H9 (cell line): Measurements from ENCODE around the gene H2BK1. TPM values are rescaled to one million over a fixed set of nuclear protein-coding genes. Genes with fewer than 3 reads are reported as not detected.

ENCODE experiments used
- DNase-seq: peaks from one replicate; pipeline ENCODE4 v3.0.0-alpha.2; 2017
- H2AFZ ChIP-seq: one replicate; pipeline ENCODE4 v1.6.1; 2013; ENCODE audit warnings: mild to moderate bottlenecking, low read length, control low read depth, moderate library complexity
- H2AK5ac ChIP-seq: 2 replicates; pipeline ENCODE4 v1.6.1; 2013; ENCODE audit warnings: low read length, control low read depth, mixed read lengths; ENCODE audit not compliant: insufficient read length
- H2BK120ac ChIP-seq: one replicate; pipeline ENCODE4 v1.6.1; 2013; ENCODE audit warnings: low read depth, mild to moderate bottlenecking, low read length, control low read depth, inconsistent platforms; ENCODE audit not compliant: poor library complexity, severe bottlenecking
- H2BK12ac ChIP-seq: 2 replicates; pipeline ENCODE4 v1.6.1; 2013; ENCODE audit warnings: low read length, control low read depth, mixed read lengths, low read depth; ENCODE audit not compliant: insufficient read length
- H2BK15ac ChIP-seq: 2 replicates; pipeline ENCODE4 v1.6.1; 2013; ENCODE audit warnings: low read depth, low read length, control low read depth
- H2BK20ac ChIP-seq: one replicate; pipeline ENCODE4 v1.6.1; 2013; ENCODE audit warnings: low read depth, mild to moderate bottlenecking, low read length, control low read depth, inconsistent platforms; ENCODE audit not compliant: poor library complexity, severe bottlenecking
- H2BK5ac ChIP-seq: 2 replicates; pipeline ENCODE4 v1.6.1; 2013; ENCODE audit warnings: low read length, control low read depth, mixed read lengths; ENCODE audit not compliant: insufficient read length
- H3K14ac ChIP-seq: 2 replicates; pipeline ENCODE4 v1.6.1; 2013; ENCODE audit warnings: low read length, control low read depth; ENCODE audit not compliant: insufficient read depth
- H3K18ac ChIP-seq: 2 replicates; pipeline ENCODE4 v1.6.1; 2013; ENCODE audit warnings: low read depth, mild to moderate bottlenecking, mixed read lengths, low read length, control low read depth; ENCODE audit not compliant: insufficient read length
- H3K23ac ChIP-seq: 2 replicates; pipeline ENCODE4 v1.6.1; 2013; ENCODE audit warnings: low read length, control low read depth, mixed read lengths, low read depth; ENCODE audit not compliant: insufficient read length
- H3K23me2 ChIP-seq: 2 replicates; pipeline ENCODE4 v1.6.1; 2013; ENCODE audit warnings: low read depth, mild to moderate bottlenecking, mixed read lengths, low read length, control low read depth; ENCODE audit not compliant: insufficient read length, poor library complexity, severe bottlenecking
- H3K27ac ChIP-seq: 2 replicates; pipeline ENCODE4 v1.5.1; 2013; ENCODE audit warnings: low read length, control low read depth, mixed read lengths, low read depth; ENCODE audit not compliant: insufficient read length
- H3K27me3 ChIP-seq: 2 replicates; pipeline ENCODE4 v1.6.1; 2013; ENCODE audit warnings: low read length, control low read depth, inconsistent platforms; ENCODE audit not compliant: insufficient read depth
- H3K4ac ChIP-seq: 2 replicates; pipeline ENCODE4 v1.6.1; 2013; ENCODE audit warnings: low read depth, mild to moderate bottlenecking, control low read depth, inconsistent platforms, low read length, moderate library complexity
- H3K4me1 ChIP-seq: 2 replicates; pipeline ENCODE4 v1.6.1; 2013; ENCODE audit warnings: low read length, control low read depth, inconsistent platforms; ENCODE audit not compliant: insufficient read depth
- H3K4me2 ChIP-seq: 2 replicates; pipeline ENCODE4 v1.6.1; 2013; ENCODE audit warnings: low read length, control low read depth, mixed read lengths; ENCODE audit not compliant: insufficient read length, insufficient read depth
- H3K56ac ChIP-seq: 2 replicates; pipeline ENCODE4 v1.6.1; 2013; ENCODE audit warnings: low read depth, mild to moderate bottlenecking, mixed read lengths, low read length, control low read depth; ENCODE audit not compliant: insufficient read length
- H3K79me1 ChIP-seq: 2 replicates; pipeline ENCODE4 v1.6.1; 2013; ENCODE audit warnings: low read depth, mild to moderate bottlenecking, moderate library complexity, low read length, control low read depth, inconsistent platforms; ENCODE audit not compliant: insufficient read depth, poor library complexity, severe bottlenecking
- H3K79me2 ChIP-seq: 2 replicates; pipeline ENCODE4 v1.6.1; 2013; ENCODE audit warnings: low read length, control low read depth, inconsistent platforms; ENCODE audit not compliant: insufficient read depth
- H3K9ac ChIP-seq: 2 replicates; pipeline ENCODE4 v1.6.1; 2013; ENCODE audit warnings: low read length, control low read depth, mixed read lengths; ENCODE audit not compliant: insufficient read length; ENCODE audit errors: extremely low read depth
- H3K9me3 ChIP-seq: one replicate; pipeline ENCODE4 v1.6.1; 2013; ENCODE audit warnings: low read depth, low read length, inconsistent platforms; ENCODE audit not compliant: control insufficient read depth
- H3T11ph ChIP-seq: one replicate; pipeline ENCODE4 v1.6.1; 2013; ENCODE audit warnings: mild to moderate bottlenecking, low read length, control low read depth, inconsistent platforms
- H4K20me1 ChIP-seq: one replicate; pipeline ENCODE4 v1.6.1; 2013; ENCODE audit not compliant: control insufficient read depth, insufficient read length, insufficient read depth
- H4K5ac ChIP-seq: 2 replicates; pipeline ENCODE4 v1.6.1; 2013; ENCODE audit warnings: low read depth, mild to moderate bottlenecking, mixed read lengths, low read length, control low read depth; ENCODE audit not compliant: insufficient read length
- H4K8ac ChIP-seq: replicated peaks from 2 replicates; pipeline ENCODE4 v1.6.1; 2013; ENCODE audit warnings: low read length, control low read depth, mixed read lengths, low read depth; ENCODE audit not compliant: insufficient read length
- H4K91ac ChIP-seq: 2 replicates; pipeline ENCODE4 v1.6.1; 2013; ENCODE audit warnings: low read depth, mild to moderate bottlenecking, moderate library complexity, mixed read lengths, low read length, control low read depth; ENCODE audit not compliant: insufficient read length
- H3K27ac Mint-ChIP-seq, 3 experiments: 2 replicates in 2 of 3; 3 replicates in 1 of 3; pipeline ENCODE4 v1.8.0; 2020 to 2021; ENCODE audit warnings: mixed read lengths in 3 of 3, mild to moderate bottlenecking in 1 of 3, moderate library complexity in 1 of 3
- H3K27me3 Mint-ChIP-seq: 2 replicates; pipeline ENCODE4 v1.8.0; 2021; ENCODE audit warnings: low read depth, mild to moderate bottlenecking, moderate library complexity, mixed read lengths
- H3K36me3 Mint-ChIP-seq, 3 experiments: 2 replicates in 2 of 3; 3 replicates in 1 of 3; pipeline ENCODE4 v1.8.0; 2020 to 2021; ENCODE audit warnings: low read depth in 3 of 3, mixed read lengths in 3 of 3; ENCODE audit not compliant: insufficient read depth in 1 of 3
- H3K4me1 Mint-ChIP-seq, 2 experiments: 2 replicates each; pipeline ENCODE4 v1.8.0; 2020; ENCODE audit warnings: mixed read lengths in 2 of 2
- H3K4me3 Mint-ChIP-seq, 2 experiments: 2 replicates in 1 of 2; 3 replicates in 1 of 2; pipeline ENCODE4 v1.8.0; 2020 to 2021; ENCODE audit warnings: mild to moderate bottlenecking in 2 of 2, mixed read lengths in 2 of 2, moderate library complexity in 1 of 2
- H3K9me3 Mint-ChIP-seq, 2 experiments: 2 replicates in 1 of 2; 3 replicates in 1 of 2; pipeline ENCODE4 v1.8.0; 2020; ENCODE audit warnings: mild to moderate bottlenecking in 2 of 2, mixed read lengths in 2 of 2, moderate library complexity in 1 of 2
- WGBS: extraction: QIAGEN DNeasy Blood & Tissue Kit; methylation state at CpG from one replicate; pipeline ENCODE4 v1.1.7; 2013; ENCODE audit warnings: missing lambda C conversion rate, low lambda C conversion rate, mixed read lengths; ENCODE audit not compliant: insufficient read length; ENCODE audit errors: extremely low coverage; 5-methylcytosine and 5-hydroxymethylcytosine counted together
- total RNA-seq: library from RNA; stranded (reverse); gene quantifications from 2 replicates; pipeline ENCODE4 v1.2.1, GENCODE V29; 2021
- TF ChIP-seq, protein P1 (sequence below): fragments of 200-600 bp; sonication (generic); conservative IDR thresholded peaks from 3 replicates; pipeline ENCODE4 v1.8.0; 2021; ENCODE audit warnings: antibody characterized with exemption, mild to moderate bottlenecking

The H2BK1 gene
- total RNA-seq, 1 experiment from 2014 or later: not detected

DNA sequence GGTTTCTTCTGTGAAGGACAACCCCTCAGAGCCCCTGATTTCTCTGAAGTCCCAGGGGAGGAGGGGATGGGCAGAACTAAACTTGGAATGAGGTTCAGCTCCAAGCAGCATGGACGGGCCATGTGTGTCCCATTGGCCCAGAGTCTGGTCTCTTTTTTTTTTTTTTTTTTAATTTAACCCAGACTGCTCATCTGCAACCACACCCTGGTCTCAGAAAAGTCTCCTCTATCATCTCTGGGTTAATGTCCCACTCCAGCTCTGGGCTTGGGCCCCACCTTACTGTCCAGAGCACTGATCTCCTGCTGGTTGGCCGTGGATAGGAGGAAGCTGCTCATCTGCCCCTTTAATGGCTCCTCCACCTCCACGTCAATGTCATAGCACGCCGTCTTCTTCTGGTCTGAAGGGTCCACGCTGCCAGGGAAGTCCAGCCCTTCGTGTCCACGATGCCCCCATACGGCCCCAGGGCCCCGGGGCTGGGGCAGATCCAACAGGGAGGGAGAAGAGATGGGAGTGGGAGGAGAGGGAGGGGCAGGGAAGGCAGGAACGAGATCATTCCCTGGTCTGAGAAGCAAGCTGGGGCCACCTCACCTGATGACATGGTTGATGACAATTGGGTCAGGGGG is 29.7 kb upstream of the H2BK1 start:
- H3K27ac ChIP-seq: no peak overlapping the region

More for the DNA sequence above, 29.7 kb upstream of the H2BK1 start:
- Histone ChIP-seq H2BK5ac (no peak overlapping the region), H3K4me1 (no peaks in the 10 kb centered on the region), H3K4me2 (no peak overlapping the region), H2AK5ac (no peak overlapping the region), H3K9ac (no peak overlapping the region), H2BK15ac (no peak overlapping the region), H3K18ac (no peak overlapping the region), H2BK12ac (no peak overlapping the region), H3K9me3 (no peaks in the 10 kb centered on the region), H3K79me2 (no peaks in the 10 kb centered on the region), H3K27me3 (no peaks in the 10 kb centered on the region), H3K79me1 (no peaks in the 10 kb centered on the region), H3K14ac (no peak overlapping the region), H4K8ac (no peak overlapping the region), H3K23me2 (no peaks in the 10 kb centered on the region), H4K5ac (no peak overlapping the region), H3T11ph (no peak overlapping the region), H2BK20ac (no peak overlapping the region), H3K56ac (no peak overlapping the region), H3K4ac (no peak overlapping the region), H2BK120ac (no peak overlapping the region), H3K23ac (no peak overlapping the region), H4K91ac (no peak overlapping the region), H2AFZ (no peak overlapping the region), H4K20me1 (no peaks in the 10 kb centered on the region)
- no CpG with 5 or more reads among the region's 11 CpGs for WGBS
- Mint-ChIP-seq H3K27me3 (peaks cover 17% of the 10 kb centered on the region), H3K4me1 (peaks cover 20 to 22% of the 10 kb centered on the region in 2 experiments), H3K4me3 (no peak overlapping the region), H3K36me3 (peaks cover 2 to 26% (median 17%) of the 10 kb centered on the region in 3 experiments; a peak in 6 of 7 replicates), H3K27ac (peak overlapping the region in 1 of 3 experiments; percentile 42; a peak in 1 of 7 replicates), H3K9me3 (no peaks in the 10 kb centered on the region)
- TF ChIP-seq, protein P1, sequence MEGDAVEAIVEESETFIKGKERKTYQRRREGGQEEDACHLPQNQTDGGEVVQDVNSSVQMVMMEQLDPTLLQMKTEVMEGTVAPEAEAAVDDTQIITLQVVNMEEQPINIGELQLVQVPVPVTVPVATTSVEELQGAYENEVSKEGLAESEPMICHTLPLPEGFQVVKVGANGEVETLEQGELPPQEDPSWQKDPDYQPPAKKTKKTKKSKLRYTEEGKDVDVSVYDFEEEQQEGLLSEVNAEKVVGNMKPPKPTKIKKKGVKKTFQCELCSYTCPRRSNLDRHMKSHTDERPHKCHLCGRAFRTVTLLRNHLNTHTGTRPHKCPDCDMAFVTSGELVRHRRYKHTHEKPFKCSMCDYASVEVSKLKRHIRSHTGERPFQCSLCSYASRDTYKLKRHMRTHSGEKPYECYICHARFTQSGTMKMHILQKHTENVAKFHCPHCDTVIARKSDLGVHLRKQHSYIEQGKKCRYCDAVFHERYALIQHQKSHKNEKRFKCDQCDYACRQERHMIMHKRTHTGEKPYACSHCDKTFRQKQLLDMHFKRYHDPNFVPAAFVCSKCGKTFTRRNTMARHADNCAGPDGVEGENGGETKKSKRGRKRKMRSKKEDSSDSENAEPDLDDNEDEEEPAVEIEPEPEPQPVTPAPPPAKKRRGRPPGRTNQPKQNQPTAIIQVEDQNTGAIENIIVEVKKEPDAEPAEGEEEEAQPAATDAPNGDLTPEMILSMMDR: no peak
- no peak for DNase-seq
